HG03095 (cell line): Measurements from ENCODE around the gene DET1.
"Not testable (repeated sequence)": the region's sequence is repeated elsewhere in the genome, so short reads cannot be mapped to it uniquely, and the experiment has no call there.

ENCODE experiments used
- ATAC-seq: cut with Tn5 transposase; IDR thresholded peaks from one replicate; pipeline ENCODE4 v1.9.1; 2021; ENCODE audit warnings: moderate library complexity; ENCODE audit not compliant: unreplicated experiment

The DET1 gene

DNA sequence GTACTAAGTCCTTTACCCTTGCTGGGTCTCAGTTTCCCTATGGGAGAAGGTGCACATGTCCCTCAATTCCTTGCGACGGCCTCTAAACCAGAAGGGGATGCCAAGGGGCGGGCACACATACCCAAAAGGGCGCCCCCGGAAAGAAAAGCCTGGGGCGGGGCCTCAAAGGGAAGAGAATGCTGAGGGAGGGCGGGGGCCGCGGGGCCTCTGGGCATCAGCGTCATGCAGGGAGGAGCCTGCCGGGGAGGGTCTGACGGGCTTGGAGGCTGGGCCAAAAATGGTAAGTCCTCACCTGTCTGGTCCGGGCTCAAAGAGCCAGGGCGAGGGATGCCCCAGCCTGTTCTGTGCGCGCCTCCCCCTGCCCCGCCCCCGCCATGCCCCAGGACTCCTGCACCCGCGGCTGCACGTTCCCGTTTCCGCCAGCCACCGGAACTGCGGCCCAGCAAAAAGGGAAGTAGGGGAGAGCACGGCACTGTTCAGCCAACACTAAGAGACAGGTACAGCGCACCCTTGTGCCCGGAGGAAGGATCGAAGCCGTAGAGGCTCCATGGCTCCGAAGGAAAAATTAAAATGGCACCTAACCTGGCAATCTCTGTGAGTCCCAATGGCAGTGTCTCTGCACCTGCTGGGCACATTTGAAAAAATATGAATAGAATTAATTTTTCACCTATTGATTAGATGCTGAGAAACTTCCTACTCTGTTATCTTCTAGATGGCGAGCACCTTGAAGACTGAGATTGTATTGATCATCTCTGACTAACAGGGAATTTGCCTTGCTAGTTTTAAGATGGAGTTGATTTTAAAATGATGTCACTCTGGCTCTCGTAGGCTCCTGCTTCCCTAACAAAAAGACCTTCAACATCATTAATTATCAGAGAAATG lies at the start of gene DET1:
DET1 (minus strand) TSS at position 434 of the 882 bp plus-strand sequence. CDS start 14,976 bp downstream, outside the sequence.
- peak; percentile 98 for ATAC-seq

DNA sequence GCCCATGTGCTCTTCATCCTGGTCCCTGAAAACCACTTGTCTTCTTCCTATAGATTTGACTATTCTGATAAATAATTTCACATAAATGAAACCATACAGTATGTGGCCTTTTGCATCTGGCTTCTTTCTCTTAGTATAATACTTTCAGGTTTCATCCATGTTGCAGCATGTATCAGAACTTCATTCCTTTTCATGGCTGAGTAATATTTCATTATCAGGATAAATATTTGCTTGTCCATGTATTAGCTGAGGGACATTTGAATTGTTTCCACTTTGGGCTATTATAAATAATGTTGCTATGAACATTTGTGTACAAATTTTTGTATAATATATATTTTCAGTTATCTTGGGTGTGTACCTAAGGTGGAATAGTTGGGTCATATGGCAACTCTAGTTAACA lies 44.9 kb upstream of the DET1 start:
- no peak for ATAC-seq

DNA sequence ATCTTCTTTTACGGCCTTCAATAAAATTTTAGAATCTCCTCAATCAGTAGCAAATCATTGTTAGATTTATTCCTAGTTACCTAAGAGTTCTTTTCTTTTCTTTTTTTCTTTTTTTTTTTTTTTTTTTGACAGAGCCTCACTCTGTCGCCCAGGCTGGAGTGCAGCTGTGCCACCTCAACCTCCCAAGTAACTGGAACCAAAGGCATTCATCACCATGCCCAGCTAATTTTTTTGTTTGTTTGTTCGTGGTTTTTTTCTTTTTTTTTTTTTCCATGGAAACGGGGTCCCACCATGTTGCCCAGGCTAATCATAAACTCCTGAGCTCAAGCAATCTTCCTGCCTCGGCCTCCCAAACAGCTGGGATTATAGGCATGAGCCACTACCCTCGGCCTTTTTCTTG lies 44.3 kb upstream of the DET1 start:
- ATAC-seq = no peak

DNA sequence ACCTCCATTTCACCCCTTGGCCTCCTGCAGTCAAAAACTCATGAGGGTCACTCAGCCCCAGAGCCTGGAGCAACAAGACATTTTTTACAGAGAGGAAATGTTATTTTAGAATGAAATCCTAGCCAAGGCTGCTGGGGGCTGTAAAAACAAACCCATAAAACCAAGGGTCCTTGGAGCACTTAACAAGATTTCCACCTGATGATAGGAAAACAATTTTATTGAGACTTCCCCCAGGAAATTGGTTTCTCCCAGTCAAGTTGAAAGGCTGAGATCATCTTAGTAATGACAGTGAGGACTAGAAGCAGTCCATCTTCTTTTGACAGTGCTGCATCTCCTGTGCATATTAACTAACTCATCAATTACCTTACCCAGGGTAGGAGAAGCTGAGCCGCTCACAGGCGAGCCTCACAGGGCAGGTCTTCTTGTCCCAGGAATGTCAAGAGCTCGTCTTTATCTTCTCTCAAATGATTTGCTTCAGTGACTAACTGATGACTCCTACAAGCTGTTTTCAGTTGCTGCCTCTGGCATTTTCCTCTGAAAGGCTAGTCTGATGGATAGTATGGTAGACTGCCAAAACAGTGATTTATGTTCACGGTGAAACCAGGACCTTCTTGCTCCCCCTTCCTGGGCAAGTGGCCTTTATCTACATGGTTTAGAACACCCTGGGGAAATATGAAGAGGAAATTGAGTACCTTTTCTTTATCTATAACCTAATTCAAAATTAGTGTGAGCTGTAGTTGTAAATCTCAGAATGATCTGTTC lies 40.1 kb upstream of the DET1 start:
- ATAC-seq = no peak

DNA sequence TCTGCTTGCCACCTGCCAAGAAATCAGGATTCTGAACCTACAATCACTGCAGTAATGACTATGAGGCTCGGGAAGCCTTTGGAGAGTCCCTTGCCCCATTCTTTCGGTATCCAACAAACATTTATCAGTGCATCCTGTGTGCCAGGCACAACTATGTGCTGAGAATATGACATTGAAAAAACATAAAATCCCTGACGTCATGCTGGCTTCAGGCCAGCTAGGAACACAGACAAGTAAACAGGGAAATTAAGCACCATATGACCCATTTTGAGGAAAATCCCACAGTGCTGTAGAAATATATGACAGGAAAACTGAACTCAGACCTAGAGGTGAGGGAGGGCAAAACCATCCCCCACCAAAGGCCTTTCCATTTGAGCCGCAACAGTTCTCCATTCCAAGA lies 34.1 kb upstream of the DET1 start:
- ATAC-seq = no peak

DNA sequence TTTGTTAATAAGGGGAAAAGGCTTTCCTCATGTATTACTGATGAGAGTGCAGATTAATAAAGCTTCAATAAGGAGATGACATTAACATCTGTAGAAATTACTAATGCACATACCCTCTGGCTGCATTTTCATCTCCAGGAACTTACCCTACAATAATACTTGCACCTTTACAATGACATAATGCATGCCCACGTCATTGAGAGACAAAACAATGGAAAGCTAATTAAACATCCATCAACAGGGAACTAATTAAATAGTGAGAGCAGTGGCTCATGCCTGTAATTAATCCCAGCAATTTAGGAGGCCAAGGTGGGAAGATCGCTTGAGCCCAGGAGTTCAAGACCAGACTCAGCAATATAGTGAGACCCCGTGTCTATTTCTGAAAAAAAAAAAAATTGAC lies 32.8 kb upstream of the DET1 start:
- ATAC-seq = no peak

DNA sequence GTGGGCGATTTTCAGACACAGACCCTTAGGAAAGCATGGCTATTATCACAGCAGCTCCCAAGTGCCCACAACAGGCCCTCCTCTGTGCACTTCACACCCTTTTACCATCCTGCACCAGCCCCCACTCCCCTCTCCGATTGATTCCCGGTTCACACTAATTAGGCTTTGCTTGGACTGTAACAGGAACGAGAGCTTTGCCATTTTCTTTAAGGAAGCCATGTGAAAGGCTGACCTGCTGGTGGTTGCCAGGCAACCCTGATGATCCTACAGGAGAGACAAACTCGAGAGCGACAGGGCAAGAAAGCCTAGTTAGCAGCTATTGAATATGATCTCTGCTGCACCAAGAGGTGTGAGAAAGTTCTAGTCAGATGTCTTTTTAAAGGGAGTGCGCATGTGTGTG lies 28.2 kb upstream of the DET1 start:
- no peak for ATAC-seq

DNA sequence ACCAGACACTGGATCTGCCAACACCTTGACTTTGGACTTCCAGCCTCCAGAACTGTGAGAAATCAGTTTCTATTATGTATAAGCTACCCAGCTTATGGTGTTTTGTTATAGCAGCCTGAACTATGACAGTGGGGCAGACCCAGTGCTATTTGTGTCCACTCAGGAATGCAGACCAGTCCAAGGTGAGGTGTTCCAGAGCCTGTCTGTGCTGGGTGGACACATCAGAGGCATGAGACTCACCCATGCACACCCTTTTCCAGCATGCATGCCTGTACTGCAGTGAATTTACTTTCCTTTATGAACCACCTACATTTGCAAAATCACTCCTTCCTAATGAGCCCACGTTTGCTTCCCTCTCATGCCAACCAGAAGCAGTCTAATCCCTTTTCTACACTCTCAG lies 27.6 kb upstream of the DET1 start:
- no peak for ATAC-seq

DNA sequence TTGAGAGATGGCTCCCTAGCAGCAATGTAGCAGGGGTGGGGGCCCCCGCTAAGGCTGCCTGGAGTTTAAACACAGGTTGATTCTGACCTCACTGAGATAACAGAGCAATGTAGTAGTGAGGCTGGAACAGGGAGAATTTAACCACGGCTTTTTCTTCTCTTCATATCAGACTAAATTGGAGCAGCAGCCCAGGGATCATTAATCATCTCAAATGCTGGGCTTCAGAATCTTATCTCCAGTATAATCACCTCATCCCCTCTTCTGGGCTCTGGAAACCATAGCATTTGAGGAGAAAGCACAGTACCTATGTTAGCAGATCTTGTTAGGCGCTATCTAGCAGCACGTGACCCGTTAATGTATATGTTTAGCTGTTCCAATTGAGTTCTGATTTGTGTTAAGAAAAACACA lies 25.4 kb upstream of the DET1 start:
- no peak for ATAC-seq

DNA sequence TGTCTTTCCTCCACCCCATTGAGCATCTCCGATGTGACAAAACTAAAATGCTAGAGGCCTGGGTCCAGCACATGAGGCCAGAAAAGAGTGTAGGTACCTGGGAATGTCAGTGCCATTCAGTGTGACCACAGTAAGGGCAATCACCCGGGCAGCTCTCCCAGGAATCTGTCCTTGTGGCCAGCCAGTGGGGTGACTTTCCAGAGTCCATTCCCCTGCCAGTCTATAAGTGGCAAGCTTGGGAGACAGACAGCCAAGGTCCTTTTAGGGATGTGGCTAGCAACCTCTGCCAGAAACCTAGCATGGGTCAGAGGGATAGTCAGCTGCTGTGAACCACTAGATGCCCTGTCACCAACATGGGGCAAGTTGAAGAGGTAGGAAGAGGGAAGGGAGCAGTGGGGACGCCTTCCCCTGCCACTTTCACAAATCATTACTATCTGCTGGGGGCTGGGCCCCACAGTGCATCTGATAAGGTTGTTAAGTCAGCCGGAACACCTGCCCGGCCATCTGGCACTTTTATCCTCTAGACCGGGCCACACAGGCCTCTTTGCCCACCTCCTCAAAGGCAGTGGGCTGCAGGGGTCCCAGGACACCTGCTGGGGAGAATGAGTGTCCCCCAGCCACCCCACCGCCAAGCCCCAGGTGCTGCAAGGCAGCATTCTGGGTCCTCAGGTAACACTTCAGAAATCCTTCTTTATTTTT lies 24.8 kb upstream of the DET1 start:
- ATAC-seq = no peak

DNA sequence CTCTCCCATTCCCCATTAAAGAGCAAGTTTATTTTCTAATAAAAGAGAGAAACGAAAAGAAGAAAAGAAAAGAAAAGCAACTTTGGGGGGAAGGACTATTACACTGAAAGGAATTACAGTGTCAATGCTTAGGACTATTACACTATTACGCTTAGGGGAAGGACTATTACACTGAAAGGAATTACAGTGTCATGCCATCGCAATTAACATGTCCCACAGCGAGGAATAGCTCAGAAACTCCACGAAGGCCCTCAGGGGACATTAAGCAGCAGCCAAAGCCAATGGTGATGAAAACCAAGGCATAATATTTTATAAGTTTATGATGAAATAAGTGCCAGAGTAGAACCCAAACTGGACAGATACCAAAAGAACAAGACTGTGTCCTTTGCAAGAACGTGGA lies 22.1 kb upstream of the DET1 start:
- ATAC-seq = no peak

DNA sequence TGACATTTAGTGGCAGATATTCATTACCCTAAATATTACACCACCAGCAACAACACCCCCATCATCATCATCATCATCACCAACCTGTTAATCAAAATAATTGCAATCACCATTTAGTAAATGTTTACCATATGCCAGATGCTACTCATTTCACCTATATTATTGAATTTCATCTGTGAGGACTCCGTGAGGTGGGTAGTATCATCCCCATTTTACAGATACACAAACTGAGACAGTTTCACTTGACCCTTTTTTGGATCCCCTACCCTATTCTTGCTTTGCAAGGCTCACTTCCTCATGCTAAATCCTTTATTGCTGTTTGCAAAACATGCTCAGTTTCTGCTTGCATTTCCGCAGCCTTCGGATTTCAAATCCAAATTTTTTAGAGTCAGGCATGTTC lies 18.3 kb upstream of the DET1 start:
- ATAC-seq = no peak

DNA sequence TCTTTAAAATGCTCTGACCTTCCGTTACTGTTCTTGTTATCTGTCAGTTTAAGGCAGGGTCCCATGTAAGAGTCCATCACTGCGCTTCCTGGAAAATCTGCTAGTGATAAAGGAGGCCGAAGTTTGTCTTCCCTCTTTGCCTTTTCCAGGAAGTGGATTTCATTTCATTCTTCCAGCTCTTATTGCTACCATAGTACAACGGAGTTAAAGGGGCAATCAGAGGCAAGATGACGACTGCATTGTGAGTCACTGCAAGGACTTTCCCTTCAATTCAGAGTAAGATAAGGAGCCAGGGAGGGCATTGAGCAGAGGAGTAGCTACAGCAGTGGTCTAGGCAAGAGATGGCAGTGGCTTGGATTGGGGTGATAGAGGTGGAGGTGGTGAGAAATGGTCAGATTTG lies 17.2 kb upstream of the DET1 start:
- no peak for ATAC-seq

DNA sequence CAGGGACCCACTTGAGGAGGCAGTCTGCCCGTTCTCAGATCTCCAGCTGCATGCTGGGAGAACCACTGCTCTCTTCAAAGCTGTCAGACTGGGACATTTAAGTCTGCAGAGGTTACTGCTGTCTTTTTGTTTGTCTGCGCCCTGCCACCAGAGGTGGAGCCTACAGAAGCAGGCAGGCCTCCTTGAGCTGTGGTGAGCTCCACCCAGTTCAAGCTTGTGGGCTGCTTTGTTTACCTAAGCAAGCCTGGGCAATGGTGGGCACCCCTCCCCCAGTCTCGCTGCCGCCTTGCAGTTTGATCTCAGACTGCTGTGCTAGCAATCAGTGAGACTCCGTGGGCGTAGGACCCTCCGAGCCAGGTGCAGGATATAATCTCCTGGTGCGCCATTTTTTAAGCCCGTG lies 13.1 kb upstream of the DET1 start:
- ATAC-seq = not testable (repeated sequence)

DNA sequence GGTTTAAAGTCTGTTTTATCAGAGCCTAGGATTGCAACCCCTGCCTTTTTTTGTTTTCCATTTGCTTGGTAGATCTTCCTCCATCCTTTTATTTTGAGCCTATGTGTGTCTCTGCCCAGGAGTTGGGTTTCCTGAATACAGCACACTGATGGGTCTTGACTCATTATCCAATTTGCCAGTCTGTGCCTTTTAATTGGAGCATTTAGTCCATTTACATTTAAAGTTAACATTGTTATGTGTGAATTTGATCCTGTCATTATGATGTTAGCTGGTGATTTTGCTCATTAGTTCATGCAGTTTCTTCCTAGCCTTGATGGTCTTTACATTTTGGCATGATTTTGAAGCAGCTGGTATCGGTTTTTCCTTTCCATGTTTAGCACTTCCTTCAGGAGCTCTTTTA lies 11.5 kb upstream of the DET1 start:
- ATAC-seq = not testable (repeated sequence)

DNA sequence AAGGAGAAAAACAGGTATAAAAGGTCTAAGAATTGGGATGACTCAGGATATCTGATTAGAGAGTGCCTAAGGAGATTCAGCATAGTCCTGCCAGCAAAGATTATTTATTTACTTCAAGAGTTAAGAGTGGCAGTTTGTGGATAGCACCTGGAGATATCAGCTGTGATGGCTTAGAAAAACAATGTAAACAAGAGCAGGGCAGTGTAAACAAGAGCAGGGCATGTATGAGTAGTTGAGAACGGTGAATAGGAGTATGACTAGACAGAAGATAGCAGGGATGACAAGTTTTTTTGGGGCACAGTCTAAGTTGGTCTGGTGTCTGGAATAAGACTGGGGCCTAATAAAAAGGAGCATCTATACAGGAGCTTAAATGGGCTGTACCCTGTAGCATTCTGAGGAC lies 1.5 kb upstream of the DET1 start:
- ATAC-seq = not testable (repeated sequence)

DNA sequence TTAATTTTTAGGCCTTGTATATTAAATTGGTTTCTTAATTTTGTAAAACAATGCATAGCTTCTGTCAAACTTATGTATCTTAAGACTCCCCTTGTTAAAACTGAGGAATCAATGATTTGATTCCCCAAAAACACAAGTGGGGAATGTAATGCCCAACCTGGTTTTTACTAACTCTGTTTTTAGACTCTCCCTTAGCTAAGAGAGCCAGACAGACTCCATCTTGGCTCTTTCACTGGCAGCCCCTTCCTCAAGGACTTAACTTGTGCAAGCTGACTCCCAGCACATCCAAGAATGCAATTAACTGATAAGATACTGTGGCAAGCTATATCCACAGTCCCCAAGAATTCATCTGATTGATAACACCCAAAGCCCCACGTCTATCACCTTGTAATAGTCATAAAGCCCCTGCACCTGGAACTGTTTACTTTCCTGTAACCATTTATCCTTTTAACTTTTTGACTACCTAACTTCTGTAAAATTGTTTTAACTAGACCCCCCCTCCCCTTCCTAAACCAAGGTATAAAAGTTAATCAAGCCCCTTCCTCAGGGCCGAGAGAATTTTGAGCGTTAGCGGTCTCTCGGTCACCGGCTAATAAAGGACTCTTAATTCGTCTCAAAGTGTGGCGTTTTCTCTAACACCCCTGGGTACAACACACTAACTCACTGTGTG lies 768 bp downstream of the DET1 start:
- not testable (repeated sequence) for ATAC-seq

DNA sequence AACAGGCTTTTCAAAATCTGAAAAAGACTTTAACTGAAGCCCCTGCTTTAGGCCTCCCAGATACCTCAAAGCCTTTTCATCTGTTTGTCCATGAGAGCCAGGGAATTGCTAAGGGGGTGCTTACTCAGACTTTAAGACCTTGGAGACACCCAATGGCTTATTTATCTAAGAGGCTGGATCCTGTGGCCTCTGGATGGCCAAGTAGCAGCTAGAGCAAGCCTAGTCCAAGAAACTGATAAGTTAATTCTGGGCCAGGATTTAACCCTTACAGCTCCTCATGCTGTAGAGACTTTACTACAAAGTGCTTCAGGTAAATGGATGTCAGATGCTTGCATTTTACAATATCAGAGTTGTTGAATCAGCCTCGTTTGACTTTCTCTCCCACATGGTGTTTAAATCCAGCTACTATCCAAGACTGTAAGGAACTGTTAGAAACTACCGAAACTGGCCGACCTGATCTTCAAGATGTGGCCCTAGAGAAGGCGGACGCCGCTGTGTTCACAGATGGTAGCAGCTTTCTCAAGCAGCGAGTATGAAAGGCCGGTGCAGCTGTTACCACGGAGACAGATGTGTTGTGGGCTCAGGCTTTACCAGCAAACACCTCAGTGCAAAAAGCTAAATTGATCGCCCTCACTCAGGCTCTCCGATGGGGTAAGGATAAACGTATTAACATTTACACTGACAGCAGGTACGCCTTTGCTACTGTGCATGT lies 3.3 kb downstream of the DET1 start:
- ATAC-seq = no peak

DNA sequence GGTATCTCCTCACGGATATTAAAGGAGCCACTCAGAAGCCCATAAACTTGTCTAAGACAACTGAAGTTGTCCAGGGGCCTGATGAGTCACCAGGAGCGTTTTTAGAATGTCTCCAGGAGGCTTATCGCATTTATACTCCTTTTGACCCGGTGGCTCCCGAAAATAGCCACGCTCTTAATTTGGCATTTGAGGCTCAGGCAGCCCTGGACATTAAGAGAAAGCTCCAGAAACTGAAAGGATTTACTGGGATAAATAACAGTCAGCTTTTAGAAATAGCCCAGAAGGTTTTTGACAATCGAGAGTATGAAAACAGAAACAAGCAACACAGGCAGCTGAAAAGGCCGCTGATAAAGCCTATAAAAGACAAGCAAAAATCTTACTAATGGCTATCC lies 4.1 kb downstream of the DET1 start:
- ATAC-seq = no peak

DNA sequence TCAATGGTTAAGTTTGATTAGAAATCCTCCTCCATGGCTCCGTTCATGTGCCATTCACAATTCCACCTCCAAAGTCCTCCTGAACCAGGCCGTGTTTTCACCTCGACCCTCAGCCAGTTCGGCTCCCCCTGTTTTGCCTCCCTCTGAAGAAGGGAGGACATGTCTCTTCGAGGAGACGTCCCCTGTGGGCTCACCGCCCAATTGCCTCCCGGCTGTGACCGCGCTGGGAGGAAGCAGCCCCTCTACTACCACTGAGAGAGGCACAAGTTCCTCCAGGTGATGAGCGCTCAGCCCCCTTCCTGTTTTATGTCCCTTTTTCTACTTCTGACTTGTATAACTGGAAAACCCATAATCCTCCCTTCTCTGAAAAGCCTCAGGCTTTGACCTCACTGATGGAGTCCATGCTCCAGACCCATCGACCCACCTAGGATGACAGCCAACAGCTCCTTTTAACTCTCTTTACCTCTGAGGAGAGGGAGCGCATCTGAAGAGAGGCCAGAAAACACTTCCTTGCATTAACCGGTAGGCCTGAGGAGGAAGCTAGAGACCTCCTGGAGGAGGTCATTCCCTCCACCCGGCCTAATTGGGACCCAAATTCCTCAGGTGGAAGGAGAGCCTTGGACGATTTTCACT lies 4.7 kb downstream of the DET1 start:
- ATAC-seq = no peak
